Transverse colon (tissue), 4 donors: ENCODE results near the gene ADH6. TPM values are rescaled to one million over a fixed set of nuclear protein-coding genes. Genes with fewer than 3 reads are reported as not detected.

ENCODE experiments used
- total RNA-seq, 4 donors: library from RNA; depleted of rRNA; stranded (reverse); fragments of >200 nt; gene quantifications; one replicate each; pipeline ENCODE4 v1.1.0, GENCODE V29; 2016

Gene ADH6
- total RNA-seq, 4 donors from 2014 or later, result 2.0 to 15.2 (median 8.6) TPM

Other genes with a start within 250 kb of the ADH6 start
- 10 to 100 TPM; 34.8 to 66.1 (median 55.9) TPM for gene METAP1, start 223.5 kb downstream of the ADH6 start, total RNA-seq
- 100 to 1,000 TPM in 2 of 4 donors, 10 to 100 TPM in 2; 63.3 to 159 (median 111) TPM for gene ADH5, start 130.5 kb downstream of the ADH6 start, total RNA-seq
- gene ADH4, start 74.9 kb downstream of the ADH6 start, total RNA-seq, result 1 to 10 TPM in 1 of 4 donors, under 1 TPM in 1, not detected in 2; 0.55 to 1.1 TPM
- gene ADH1A, start 71.7 kb upstream of the ADH6 start, total RNA-seq, result not detected
- 100 to 1,000 TPM in 2 of 4 donors, 10 to 100 TPM in 2; 64.3 to 318 (median 114) TPM for gene ADH1B, start 102.2 kb upstream of the ADH6 start, total RNA-seq
- 100 to 1,000 TPM in 2 of 4 donors, 10 to 100 TPM in 2; 28.1 to 496 (median 231) TPM for gene ADH1C, start 133.5 kb upstream of the ADH6 start, total RNA-seq
- not detected for gene ADH7, start 216.1 kb upstream of the ADH6 start, total RNA-seq